Measurements from ENCODE around the gene MTREX. TPM values are rescaled to one million over a fixed set of nuclear protein-coding genes. Genes with fewer than 3 reads are reported as not detected.

MTREX gene
- total RNA-seq, 1 experiment from 2014 or later: 25.6 TPM

DNA sequence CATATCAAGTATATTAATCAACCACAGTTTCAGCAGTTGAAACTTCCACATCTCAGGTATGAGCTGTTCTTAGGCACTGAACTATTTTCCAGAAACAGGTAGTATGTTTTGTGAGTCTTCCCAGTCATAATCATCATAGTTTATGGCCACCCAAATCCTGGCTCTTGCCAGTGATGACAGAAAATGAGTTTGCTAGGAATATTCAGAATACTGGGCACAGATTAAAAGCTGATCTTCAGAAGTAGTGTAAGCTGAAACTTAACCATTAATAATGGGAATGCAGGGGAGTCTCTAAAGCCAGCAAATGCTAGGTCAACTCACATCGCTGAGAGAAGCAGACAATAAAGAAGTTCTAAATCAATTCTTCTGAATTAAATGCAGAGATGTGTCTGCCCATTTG, 162.5 kb downstream of the MTREX start:
- no peak for TF ChIP-seq EZH2phosphoT487 (IDR thresholded peaks at IDR 0.05; ENCODE audit: borderline replicate concordance, low read length)
- TF ChIP-seq, protein P1, sequence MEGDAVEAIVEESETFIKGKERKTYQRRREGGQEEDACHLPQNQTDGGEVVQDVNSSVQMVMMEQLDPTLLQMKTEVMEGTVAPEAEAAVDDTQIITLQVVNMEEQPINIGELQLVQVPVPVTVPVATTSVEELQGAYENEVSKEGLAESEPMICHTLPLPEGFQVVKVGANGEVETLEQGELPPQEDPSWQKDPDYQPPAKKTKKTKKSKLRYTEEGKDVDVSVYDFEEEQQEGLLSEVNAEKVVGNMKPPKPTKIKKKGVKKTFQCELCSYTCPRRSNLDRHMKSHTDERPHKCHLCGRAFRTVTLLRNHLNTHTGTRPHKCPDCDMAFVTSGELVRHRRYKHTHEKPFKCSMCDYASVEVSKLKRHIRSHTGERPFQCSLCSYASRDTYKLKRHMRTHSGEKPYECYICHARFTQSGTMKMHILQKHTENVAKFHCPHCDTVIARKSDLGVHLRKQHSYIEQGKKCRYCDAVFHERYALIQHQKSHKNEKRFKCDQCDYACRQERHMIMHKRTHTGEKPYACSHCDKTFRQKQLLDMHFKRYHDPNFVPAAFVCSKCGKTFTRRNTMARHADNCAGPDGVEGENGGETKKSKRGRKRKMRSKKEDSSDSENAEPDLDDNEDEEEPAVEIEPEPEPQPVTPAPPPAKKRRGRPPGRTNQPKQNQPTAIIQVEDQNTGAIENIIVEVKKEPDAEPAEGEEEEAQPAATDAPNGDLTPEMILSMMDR (conservative IDR thresholded peaks at IDR 0.05; ENCODE audit: low read depth, low read length): no peak
- TF ChIP-seq EZH2 (IDR thresholded peaks at IDR 0.05; ENCODE audit: low read length, unreplicated experiment): no peak
- ATAC-seq (no peak), DNase-seq (no peak)
- no peaks in the 10 kb centered on the region for H3K27me3 ChIP-seq (ENCODE audit: low read length)
- POLR2A ChIA-PET (ENCODE audit: unreplicated experiment): no interaction called here
- no peaks in the 10 kb centered on the region for H3K9me2 ChIP-seq (replicated peaks; ENCODE audit: low read length)
- no peaks in the 10 kb centered on the region for H4K20me1 ChIP-seq (ENCODE audit: low read length)
- H3K4me1 ChIP-seq (ENCODE audit: insufficient read depth, low read length): no peaks in the 10 kb centered on the region
- H3K4me3 ChIP-seq (ENCODE audit: low read length): no peak overlapping the region
- H3K79me2 ChIP-seq (ENCODE audit: low read length): no peaks in the 10 kb centered on the region
- H3K9me3 ChIP-seq (ENCODE audit: low read length): no peaks in the 10 kb centered on the region
- no peaks in the 10 kb centered on the region for H3F3A ChIP-seq (ENCODE audit: low read length, unreplicated experiment)
- no peak overlapping the region for H3K9ac ChIP-seq (ENCODE audit: low read length)
- H3K27ac ChIP-seq (ENCODE audit: low read length): no peak overlapping the region
- no TSS peak for BruUV-seq (replicated peaks)
- no peaks in the 10 kb centered on the region for H3K36me3 ChIP-seq (ENCODE audit: low read depth, low read length)
- H2AFZ ChIP-seq (ENCODE audit: low read length): no peak overlapping the region
- no peak overlapping the region for H3K4me2 ChIP-seq (ENCODE audit: low read length)
- CTCF ChIA-PET: no interaction called here
- intact Hi-C loops (cut with micrococcal nuclease): no loop called here

DNA sequence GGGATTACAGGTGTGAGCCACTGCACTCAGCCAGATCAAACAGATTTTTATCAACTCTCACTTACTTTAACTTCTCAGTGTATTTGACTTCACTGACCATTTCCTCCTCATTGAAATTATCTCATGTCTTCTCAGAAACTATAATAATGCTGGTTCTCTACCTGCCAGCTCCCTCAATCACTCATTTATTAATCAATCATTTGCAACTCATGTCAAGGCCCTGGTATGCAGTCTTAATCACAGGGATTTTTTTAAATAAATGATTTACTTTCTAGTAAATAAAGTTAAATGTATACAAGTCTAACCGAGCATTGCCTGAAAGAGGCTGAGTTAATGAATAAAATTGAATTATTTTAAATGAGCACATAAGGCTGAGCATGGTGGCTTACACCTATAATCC, 163.7 kb downstream of the MTREX start:
- H3K27ac ChIP-seq (ENCODE audit: low read length): no peak overlapping the region
- TF ChIP-seq EZH2phosphoT487 (IDR thresholded peaks at IDR 0.05; ENCODE audit: borderline replicate concordance, low read length): no peak
- TF ChIP-seq, protein P1 (conservative IDR thresholded peaks at IDR 0.05; ENCODE audit: low read depth, low read length): no peak
- no peak for TF ChIP-seq EZH2 (IDR thresholded peaks at IDR 0.05; ENCODE audit: low read length, unreplicated experiment)
- no TSS peak for BruUV-seq (replicated peaks)
- no peak overlapping the region for H2AFZ ChIP-seq (ENCODE audit: low read length)
- no peaks in the 10 kb centered on the region for H3K27me3 ChIP-seq (ENCODE audit: low read length)
- H3K4me2 ChIP-seq (ENCODE audit: low read length): no peak overlapping the region
- H3K4me1 ChIP-seq (ENCODE audit: insufficient read depth, low read length): no peaks in the 10 kb centered on the region
- H3K4me3 ChIP-seq (ENCODE audit: low read length): no peak overlapping the region
- no peak for DNase-seq
- no peaks in the 10 kb centered on the region for H3K79me2 ChIP-seq (ENCODE audit: low read length)
- no peaks in the 10 kb centered on the region for H3F3A ChIP-seq (ENCODE audit: low read length, unreplicated experiment)
- H3K9ac ChIP-seq (ENCODE audit: low read length): no peak overlapping the region
- POLR2A ChIA-PET (ENCODE audit: unreplicated experiment): no interaction called here
- ATAC-seq: no peak
- no peaks in the 10 kb centered on the region for H3K9me3 ChIP-seq (ENCODE audit: low read length)
- no peaks in the 10 kb centered on the region for H4K20me1 ChIP-seq (ENCODE audit: low read length)
- intact Hi-C loops (cut with micrococcal nuclease): no loop called here
- CTCF ChIA-PET: no interaction called here
- H3K9me2 ChIP-seq (replicated peaks; ENCODE audit: low read length): no peaks in the 10 kb centered on the region
- no peaks in the 10 kb centered on the region for H3K36me3 ChIP-seq (ENCODE audit: low read depth, low read length)

DNA sequence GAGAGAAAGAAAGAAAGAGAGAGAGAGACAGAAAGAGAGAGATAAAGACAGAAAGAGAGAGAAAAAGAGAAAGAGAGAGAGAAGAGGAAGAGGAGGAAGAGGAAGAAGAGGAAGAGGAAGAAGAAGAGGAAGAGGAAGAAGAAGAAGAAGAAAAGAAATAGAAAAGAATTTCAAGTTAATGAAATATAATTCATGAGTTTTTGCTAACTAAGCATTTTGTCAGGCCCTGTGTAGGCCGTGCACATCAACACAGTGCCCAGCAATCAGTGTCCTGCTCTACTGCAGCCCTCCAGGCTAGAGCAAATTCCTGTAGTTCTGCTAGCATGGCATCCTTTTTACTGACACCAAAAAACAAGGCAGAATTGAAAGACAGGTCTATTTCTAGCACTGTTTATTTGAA, 164.9 kb downstream of the MTREX start:
- ChIA-PET POLR2A (ENCODE audit: unreplicated experiment) (no interaction called here), CTCF (no interaction called here)
- TF ChIP-seq EZH2 (IDR thresholded peaks at IDR 0.05; ENCODE audit: low read length, unreplicated experiment) (no peak), EZH2phosphoT487 (IDR thresholded peaks at IDR 0.05; ENCODE audit: borderline replicate concordance, low read length) (no peak)
- TF ChIP-seq, protein P1 (conservative IDR thresholded peaks at IDR 0.05; ENCODE audit: low read depth, low read length): no peak
- H3K9ac ChIP-seq (ENCODE audit: low read length): no peak overlapping the region
- DNase-seq (no peak), ATAC-seq (no peak)
- no peak overlapping the region for H3K27ac ChIP-seq (ENCODE audit: low read length)
- H3F3A ChIP-seq (ENCODE audit: low read length, unreplicated experiment): no peaks in the 10 kb centered on the region
- no peak overlapping the region for H3K4me3 ChIP-seq (ENCODE audit: low read length)
- H2AFZ ChIP-seq (ENCODE audit: low read length): no peak overlapping the region
- no peaks in the 10 kb centered on the region for H3K9me3 ChIP-seq (ENCODE audit: low read length)
- no peaks in the 10 kb centered on the region for H3K9me2 ChIP-seq (replicated peaks; ENCODE audit: low read length)
- H3K4me1 ChIP-seq (ENCODE audit: insufficient read depth, low read length): no peaks in the 10 kb centered on the region
- no TSS peak for BruUV-seq (replicated peaks)
- no peaks in the 10 kb centered on the region for H4K20me1 ChIP-seq (ENCODE audit: low read length)
- no peaks in the 10 kb centered on the region for H3K27me3 ChIP-seq (ENCODE audit: low read length)
- H3K79me2 ChIP-seq (ENCODE audit: low read length): no peaks in the 10 kb centered on the region
- intact Hi-C loops (cut with micrococcal nuclease): no loop called here
- H3K36me3 ChIP-seq (ENCODE audit: low read depth, low read length): no peaks in the 10 kb centered on the region
- no peak overlapping the region for H3K4me2 ChIP-seq (ENCODE audit: low read length)

Other genes with a start within 250 kb of the MTREX start
- not detected in 2 replicates for gene GZMA, start 205.3 kb upstream of the MTREX start, total RNA-seq (2014; rRNA removed)
- 13.0 and 18.3 TPM in 2 replicates for gene GPX8, start 147.8 kb upstream of the MTREX start, total RNA-seq (2014; rRNA removed)
- not detected in 2 replicates for gene CDC20B, start 134.8 kb upstream of the MTREX start, total RNA-seq (2014; rRNA removed)
- 1.6 and 3.3 TPM in 2 replicates for gene MCIDAS, start 80.7 kb upstream of the MTREX start, total RNA-seq (2014; rRNA removed)
- 3.4 and 5.3 TPM in 2 replicates for gene CCNO, start 74.4 kb upstream of the MTREX start, total RNA-seq (2014; rRNA removed)
- gene DHX29, start 295 bp upstream of the MTREX start, total RNA-seq (2014; rRNA removed): 9.4 and 13.4 TPM in 2 replicates
- gene PLPP1, start 227.0 kb downstream of the MTREX start, total RNA-seq (2014; rRNA removed): 16.2 and 21.1 TPM in 2 replicates